GM12878 (cell line): ENCODE data around the gene RNASE13. TPM values are rescaled to one million over a fixed set of nuclear protein-coding genes. Genes with fewer than 3 reads are reported as not detected.

Source experiments
- ATAC-seq: fragments of 200-7000 bp; cut with Tn5 transposase; 3 replicates; pipeline ENCODE4 v1.9.1; 2020; ENCODE audit warnings: mild to moderate bottlenecking, moderate library complexity
- BruUV-seq: library from RNA; stranded (reverse); fragments of 400-500 nt; replicated peaks from 2 replicates; lab custom pipeline; 2021; lab: Mats Ljungman, UMichigan
- CTCF ChIA-PET: fragments of 300-600 bp; sonication (Branson Sonifier 250); formaldehyde crosslinking; extraction: SDS; loops from one replicate; lab custom pipeline; 2021; ENCODE audit warnings: inconsistent platforms; lab: Yijun Ruan, JAX
- POLR2A ChIA-PET: fragments of 350-600 bp; formaldehyde crosslinking; extraction: SDS; loops from one replicate; lab custom pipeline; 2021; ENCODE audit warnings: inconsistent platforms; lab: Charles Lee
- RAD21 ChIA-PET: fragments of 300-600 bp; sonication (Branson Sonifier 250); formaldehyde crosslinking; loops from one replicate; lab custom pipeline; 2023; ENCODE audit warnings: antibody characterized with exemption; ENCODE audit not compliant: unreplicated experiment; lab: Charles Lee
- SMC1A ChIA-PET: fragments of 300-600 bp; sonication (Branson Sonifier 250); formaldehyde crosslinking; loops from one replicate; lab custom pipeline; 2023; ENCODE audit not compliant: unreplicated experiment, uncharacterized antibody; lab: Charles Lee
- DNase-seq: peaks from one replicate; pipeline ENCODE4 v3.0.0-alpha.2; 2011; ENCODE audit warnings: low read depth, low spot score
- FAIRE-seq: peaks from 3 replicates; lab custom pipeline; 2011; peaks lifted over from hg19 to GRCh38; lab: Jason Lieb, UNC
- H2AFZ ChIP-seq: 2 replicates; pipeline ENCODE4 v1.6.0; 2011; ENCODE audit warnings: low read depth, low read length, control low read depth; ENCODE audit not compliant: control insufficient read depth
- H3K27ac ChIP-seq: 2 replicates; pipeline ENCODE4 v1.5.1; 2011; ENCODE audit warnings: control low read depth; ENCODE audit not compliant: control insufficient read depth, insufficient read depth
- H3K27me3 ChIP-seq, 2 experiments: replicated peaks in 1 of 2; 2 replicates each; pipeline versions ENCODE4 v1.6.0 to v1.6.1; 2011; ENCODE audit warnings: low read length in 1 of 2; ENCODE audit not compliant: control insufficient read depth in 2 of 2, insufficient read depth in 2 of 2
- H3K36me3 ChIP-seq, 2 experiments: 2 replicates each; pipeline ENCODE4 v1.5.1; 2011; ENCODE audit warnings: low read length in 1 of 2; ENCODE audit not compliant: control insufficient read depth in 2 of 2, insufficient read depth in 2 of 2
- H3K4me1 ChIP-seq: 2 replicates; pipeline ENCODE4 v1.6.1; 2011; ENCODE audit warnings: mild to moderate bottlenecking, low read length, moderate library complexity, mixed read lengths; ENCODE audit not compliant: control insufficient read depth, insufficient read depth
- H3K4me2 ChIP-seq: 2 replicates; pipeline ENCODE4 v1.6.0; 2011; ENCODE audit warnings: control low read depth; ENCODE audit not compliant: control insufficient read depth, insufficient read depth
- H3K4me3 ChIP-seq: fragments of 200-600 bp; sonication (generic); 2 replicates; pipeline ENCODE4 v1.5.1; 2016
- H3K79me2 ChIP-seq: 2 replicates; pipeline ENCODE4 v1.6.0; 2011; ENCODE audit warnings: low read length; ENCODE audit not compliant: control insufficient read depth, insufficient read depth
- H3K9ac ChIP-seq: 2 replicates; pipeline ENCODE4 v1.8.0; 2011; ENCODE audit warnings: low read length, control low read depth, mixed read lengths; ENCODE audit not compliant: control insufficient read depth, insufficient read depth
- H3K9me3 ChIP-seq: replicated peaks from 3 replicates; pipeline ENCODE4 v1.5.1; 2011; ENCODE audit warnings: mild to moderate bottlenecking, low read length; ENCODE audit not compliant: control insufficient read depth, insufficient read depth
- H4K20me1 ChIP-seq: 2 replicates; pipeline ENCODE4 v1.6.0; 2011; ENCODE audit not compliant: control insufficient read depth, insufficient read depth
- HDAC2 ChIP-seq: fragments of 200-600 bp; sonication (generic); IDR thresholded peaks from 2 replicates; pipeline ENCODE4 v1.6.1; 2017
- MXI1 ChIP-seq: fragments of 150-350 bp; IDR thresholded peaks from 2 replicates; pipeline ENCODE4 v1.6.1; 2011; ENCODE audit warnings: low read depth, mild to moderate bottlenecking, inconsistent platforms, low read length, improper control_type of control experiment
- RCOR1 ChIP-seq: conservative IDR thresholded peaks from 2 replicates; pipeline ENCODE4 v1.6.1; 2012; ENCODE audit warnings: low read depth, low read length, improper control_type of control experiment
- RFX5 ChIP-seq: IDR thresholded peaks from 2 replicates; pipeline ENCODE4 v1.6.1; 2011; ENCODE audit warnings: low read depth, low read length, improper control_type of control experiment
- TARDBP ChIP-seq: IDR thresholded peaks from 2 replicates; pipeline ENCODE4 v1.6.1; 2016; ENCODE audit warnings: borderline replicate concordance
- ZNF384 ChIP-seq: IDR thresholded peaks from 2 replicates; pipeline ENCODE4 v1.6.1; 2012; ENCODE audit warnings: low read depth, mild to moderate bottlenecking, low read length, improper control_type of control experiment, borderline replicate concordance
- WGBS: methylation state at CpG from one replicate; pipeline ENCODE4 v1.1.6; 2016; ENCODE audit warnings: low lambda C conversion rate; ENCODE audit not compliant: insufficient replicate concordance, insufficient coverage; ENCODE audit errors: missing lambda C conversion rate; 5-methylcytosine and 5-hydroxymethylcytosine counted together
- in situ Hi-C: fragments of 300-500 bp; cut with MboI; formaldehyde crosslinking; loops from 9 replicates; pipeline ENCODE4 v1.14.3; 2018; ENCODE audit warnings: mixed read lengths
- intact Hi-C: fragments of 100-400 bp; cut with micrococcal nuclease; formaldehyde crosslinking; loops from one replicate; pipeline ENCODE4 v1.14.2; 2022; ENCODE audit not compliant: unreplicated experiment
- polyA plus RNA-seq, 11 experiments: library from polyadenylated mRNA; depleted of rRNA in 4 of 11; unstranded in 6 of 11; stranded (reverse) in 5 of 11; fragments of >200 nt; fragmentation: Nextera tagmentation in 4 of 11; fragmentation: Illumina TruSeq in 1 of 11; extraction: Ambion mirVana in 4 of 11; extraction: Trizol in 1 of 11; gene quantifications; 1 replicate in 1 of 11; 2 replicates in 10 of 11; pipeline versions ENCODE4 v1.2.1 to v1.2.3, GENCODE V29; 2011 to 2016; ENCODE audit warnings: inconsistent platforms in 2 of 11, missing spikeins in 2 of 11, low read depth in 1 of 11
- total RNA-seq, 4 experiments: library from RNA; depleted of rRNA in 3 of 4; stranded (reverse); fragments of >200 nt in 3 of 4; fragmentation: Illumina TruSeq in 1 of 4; extraction: Trizol in 1 of 4; gene quantifications; 2 replicates each; pipeline versions ENCODE4 v1.2.1 to v1.2.3, GENCODE V29; 2013 to 2021
- TF ChIP-seq, protein P1 (sequence below): fragments of 450-650 bp; conservative IDR thresholded peaks from 2 replicates; pipeline ENCODE4 v1.6.1; 2017; ENCODE audit warnings: mild to moderate bottlenecking, moderate library complexity
- TF ChIP-seq, protein P2 (sequence below): fragments of 450-650 bp; IDR thresholded peaks from 2 replicates; pipeline ENCODE4 v1.6.1; 2018; ENCODE audit warnings: borderline replicate concordance, mild to moderate bottlenecking; ENCODE audit not compliant: partially characterized antibody

RNASE13 gene
- total and polyA plus RNA-seq, 10 of the 15 experiments (the other 5 are each of a cell fraction or from before 2014, with no cell fraction given), result not detected

GRCh38 chr14:21015312-21015711, 19.3 kb downstream of the RNASE13 start:
- CTCF ChIA-PET, result interaction anchor here (0.6 to 10.7 kb wide), 37 partner anchors 7 to 441 kb away, joined by 3 to 253 read pairs (median 6); partner anchors contain the start of genes ARHGEF40, RNASE13, RNASE7 and TMEM253
- no TSS peak for BruUV-seq
- Histone ChIP-seq H4K20me1 (no peaks in the 10 kb centered on the region), H2AFZ (no peak overlapping the region), H3K4me1 (no peaks in the 10 kb centered on the region), H3K4me3 (no peak overlapping the region), H3K27me3 (peaks cover 0 to 5% of the 10 kb centered on the region in 2 experiments; a peak in 2 of 4 replicates), H3K79me2 (no peaks in the 10 kb centered on the region), H3K36me3 (no peaks in the 10 kb centered on the region), H3K9me3 (no peaks in the 10 kb centered on the region), H3K4me2 (no peak overlapping the region), H3K9ac (no peak overlapping the region), H3K27ac (no peak overlapping the region)
- ATAC-seq (no peak), FAIRE-seq (no peak), DNase-seq (no peak)
- intact Hi-C loops, result loop anchor here (2.0 kb wide), 1 partner anchor 51 kb away; no protein-coding TSS in a partner anchor
- WGBS, result 30% methylated on average over 6 of the region's 6 CpGs
- RAD21 ChIA-PET, result interaction anchor here (0.6 to 4.7 kb wide), 27 partner anchors 10 to 886 kb away, joined by 3 to 70 read pairs (median 6); partner anchors contain the start of genes ARHGEF40 and TMEM253
- POLR2A ChIA-PET, result interaction anchor here (1.1 to 2.2 kb wide), 3 partner anchors 32 to 89 kb away, joined by 4 to 9 read pairs (median 4); no protein-coding TSS in a partner anchor
- in situ Hi-C loops, result loop anchor here (5.0 kb wide), 1 partner anchor 87 kb away; the partner anchor contains the start of gene TMEM253
- TF ChIP-seq RFX5 (no peak), MXI1 (no peak), RCOR1 (no peak), HDAC2 (no peak), ZNF384 (no peak), TARDBP (no peak)
- TF ChIP-seq, protein P1, sequence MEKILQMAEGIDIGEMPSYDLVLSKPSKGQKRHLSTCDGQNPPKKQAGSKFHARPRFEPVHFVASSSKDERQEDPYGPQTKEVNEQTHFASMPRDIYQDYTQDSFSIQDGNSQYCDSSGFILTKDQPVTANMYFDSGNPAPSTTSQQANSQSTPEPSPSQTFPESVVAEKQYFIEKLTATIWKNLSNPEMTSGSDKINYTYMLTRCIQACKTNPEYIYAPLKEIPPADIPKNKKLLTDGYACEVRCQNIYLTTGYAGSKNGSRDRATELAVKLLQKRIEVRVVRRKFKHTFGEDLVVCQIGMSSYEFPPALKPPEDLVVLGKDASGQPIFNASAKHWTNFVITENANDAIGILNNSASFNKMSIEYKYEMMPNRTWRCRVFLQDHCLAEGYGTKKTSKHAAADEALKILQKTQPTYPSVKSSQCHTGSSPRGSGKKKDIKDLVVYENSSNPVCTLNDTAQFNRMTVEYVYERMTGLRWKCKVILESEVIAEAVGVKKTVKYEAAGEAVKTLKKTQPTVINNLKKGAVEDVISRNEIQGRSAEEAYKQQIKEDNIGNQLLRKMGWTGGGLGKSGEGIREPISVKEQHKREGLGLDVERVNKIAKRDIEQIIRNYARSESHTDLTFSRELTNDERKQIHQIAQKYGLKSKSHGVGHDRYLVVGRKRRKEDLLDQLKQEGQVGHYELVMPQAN, result no peak
- TF ChIP-seq, protein P2, sequence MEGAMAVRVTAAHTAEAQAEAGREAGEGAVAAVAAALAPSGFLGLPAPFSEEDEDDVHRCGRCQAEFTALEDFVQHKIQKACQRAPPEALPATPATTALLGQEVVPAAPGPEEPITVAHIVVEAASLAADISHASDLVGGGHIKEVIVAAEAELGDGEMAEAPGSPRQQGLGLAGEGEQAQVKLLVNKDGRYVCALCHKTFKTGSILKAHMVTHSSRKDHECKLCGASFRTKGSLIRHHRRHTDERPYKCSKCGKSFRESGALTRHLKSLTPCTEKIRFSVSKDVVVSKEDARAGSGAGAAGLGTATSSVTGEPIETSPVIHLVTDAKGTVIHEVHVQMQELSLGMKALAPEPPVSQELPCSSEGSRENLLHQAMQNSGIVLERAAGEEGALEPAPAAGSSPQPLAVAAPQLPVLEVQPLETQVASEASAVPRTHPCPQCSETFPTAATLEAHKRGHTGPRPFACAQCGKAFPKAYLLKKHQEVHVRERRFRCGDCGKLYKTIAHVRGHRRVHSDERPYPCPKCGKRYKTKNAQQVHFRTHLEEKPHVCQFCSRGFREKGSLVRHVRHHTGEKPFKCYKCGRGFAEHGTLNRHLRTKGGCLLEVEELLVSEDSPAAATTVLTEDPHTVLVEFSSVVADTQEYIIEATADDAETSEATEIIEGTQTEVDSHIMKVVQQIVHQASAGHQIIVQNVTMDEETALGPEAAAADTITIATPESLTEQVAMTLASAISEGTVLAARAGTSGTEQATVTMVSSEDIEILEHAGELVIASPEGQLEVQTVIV, result no peak
- SMC1A ChIA-PET, result interaction anchor here (0.9 to 5.6 kb wide), 22 partner anchors 10 to 483 kb away, joined by 3 to 99 read pairs (median 5); partner anchors contain the start of genes ARHGEF40 and TMEM253
